ENCODE results near the gene DNAJB6. TPM values are rescaled to one million over a fixed set of nuclear protein-coding genes. Genes with fewer than 3 reads are reported as not detected.
"Not testable (repeated sequence)": the region's sequence is repeated elsewhere in the genome, so short reads cannot be mapped to it uniquely, and the experiment has no call there.

DNAJB6 gene
- total RNA-seq, 4 donors from 2014 or later: 82.5 to 149 (median 94.7) TPM

DNA sequence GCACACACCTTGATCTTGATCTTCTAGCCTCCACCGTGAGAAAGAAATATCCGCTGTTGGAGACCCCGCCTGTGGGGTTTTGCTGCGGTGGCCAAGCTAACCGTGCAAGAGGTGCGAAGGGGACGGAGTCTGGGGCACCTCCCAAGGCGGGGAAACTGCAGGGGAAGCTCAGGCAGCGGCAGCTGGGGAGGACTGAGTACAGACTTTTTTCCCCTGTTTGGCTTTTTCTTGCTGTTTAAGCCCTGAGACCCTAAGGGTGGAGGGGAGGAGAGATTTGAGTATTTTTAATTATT, 108.0 kb downstream of the DNAJB6 start:
- TF ChIP-seq, protein P1, sequence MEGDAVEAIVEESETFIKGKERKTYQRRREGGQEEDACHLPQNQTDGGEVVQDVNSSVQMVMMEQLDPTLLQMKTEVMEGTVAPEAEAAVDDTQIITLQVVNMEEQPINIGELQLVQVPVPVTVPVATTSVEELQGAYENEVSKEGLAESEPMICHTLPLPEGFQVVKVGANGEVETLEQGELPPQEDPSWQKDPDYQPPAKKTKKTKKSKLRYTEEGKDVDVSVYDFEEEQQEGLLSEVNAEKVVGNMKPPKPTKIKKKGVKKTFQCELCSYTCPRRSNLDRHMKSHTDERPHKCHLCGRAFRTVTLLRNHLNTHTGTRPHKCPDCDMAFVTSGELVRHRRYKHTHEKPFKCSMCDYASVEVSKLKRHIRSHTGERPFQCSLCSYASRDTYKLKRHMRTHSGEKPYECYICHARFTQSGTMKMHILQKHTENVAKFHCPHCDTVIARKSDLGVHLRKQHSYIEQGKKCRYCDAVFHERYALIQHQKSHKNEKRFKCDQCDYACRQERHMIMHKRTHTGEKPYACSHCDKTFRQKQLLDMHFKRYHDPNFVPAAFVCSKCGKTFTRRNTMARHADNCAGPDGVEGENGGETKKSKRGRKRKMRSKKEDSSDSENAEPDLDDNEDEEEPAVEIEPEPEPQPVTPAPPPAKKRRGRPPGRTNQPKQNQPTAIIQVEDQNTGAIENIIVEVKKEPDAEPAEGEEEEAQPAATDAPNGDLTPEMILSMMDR (IDR thresholded peaks at IDR 0.05): no peak
- no peak for ATAC-seq (ENCODE audit: low FRiP score)
- DNase-seq (ENCODE audit: low spot score): no peak

DNA sequence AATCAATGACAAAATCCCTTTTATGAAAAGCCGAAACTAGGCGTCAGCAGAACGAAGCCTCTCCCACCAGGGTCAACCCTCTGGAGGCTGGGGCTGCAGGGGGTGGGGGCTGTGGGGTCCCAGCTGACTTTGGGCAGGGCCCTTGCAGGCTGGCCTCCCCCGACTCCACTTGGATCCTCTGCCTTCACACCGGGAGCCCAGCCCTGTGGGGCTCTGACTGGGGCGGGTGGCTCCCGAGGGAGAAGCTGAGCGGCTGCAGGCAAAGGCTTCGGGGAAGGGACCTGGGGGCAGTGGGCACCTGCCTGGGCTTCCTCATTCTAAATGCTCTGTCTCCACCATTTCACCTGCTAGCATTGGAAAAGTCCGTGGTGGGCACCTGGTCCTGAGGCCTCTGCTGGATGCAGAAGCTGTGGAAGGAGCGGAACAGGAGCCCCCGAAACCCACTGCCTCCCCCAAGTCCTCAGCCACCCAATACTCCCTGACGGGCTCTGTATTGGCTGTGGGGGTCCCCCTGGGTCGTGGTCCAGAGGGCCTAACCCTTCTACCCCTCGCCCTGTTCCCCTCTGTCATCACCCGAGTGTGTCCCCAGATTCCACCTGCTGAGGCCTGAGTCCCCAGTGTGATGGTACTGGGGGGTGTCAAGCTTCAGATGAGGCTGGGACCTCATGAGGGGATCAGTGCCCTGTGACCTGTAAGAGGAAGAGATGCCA, 108.6 kb downstream of the DNAJB6 start:
- ATAC-seq (ENCODE audit: low FRiP score) (no peak), DNase-seq (ENCODE audit: low spot score) (no peak)
- TF ChIP-seq, protein P1 (IDR thresholded peaks at IDR 0.05): no peak

DNA sequence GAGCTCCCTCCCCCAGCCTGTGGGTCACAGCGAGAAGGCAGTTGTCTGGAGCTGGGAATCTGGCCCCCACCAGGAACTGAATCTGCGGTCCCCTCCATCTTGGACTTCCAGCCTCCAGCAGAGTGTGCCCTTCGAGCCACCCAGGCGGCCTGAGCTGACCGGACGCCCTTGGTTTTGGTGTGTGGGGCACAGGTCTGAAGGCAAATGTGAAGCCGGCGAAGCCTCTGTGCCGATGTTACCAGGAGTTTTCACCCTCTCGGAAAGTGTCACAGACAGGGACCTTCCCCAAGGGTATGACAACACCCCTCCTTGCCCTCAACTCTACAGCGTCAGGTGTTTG, 109.1 kb downstream of the DNAJB6 start:
- DNase-seq (ENCODE audit: low spot score) (no peak), ATAC-seq (ENCODE audit: low FRiP score) (no peak)
- TF ChIP-seq, protein P1 (IDR thresholded peaks at IDR 0.05): no peak

DNA sequence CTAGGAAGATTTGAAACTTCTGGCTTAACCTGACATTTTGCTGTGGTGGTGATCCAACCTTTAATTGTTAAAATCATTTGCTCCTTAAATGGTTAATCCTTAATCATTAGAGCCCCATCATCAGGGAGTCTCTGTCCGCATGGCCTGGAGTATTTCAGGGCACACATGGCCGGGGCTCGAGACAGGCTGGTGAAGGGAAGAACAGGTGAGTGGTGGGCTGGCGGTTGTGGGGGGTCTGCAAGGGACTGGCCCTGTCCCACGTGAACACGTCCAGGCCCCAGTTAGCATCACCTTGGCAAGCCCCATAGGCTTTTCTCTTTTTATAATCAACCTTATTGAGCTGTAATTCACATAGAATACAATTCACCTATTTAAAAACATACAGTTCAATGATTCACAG, 109.5 kb downstream of the DNAJB6 start:
- DNase-seq (ENCODE audit: low spot score): no peak
- ATAC-seq (ENCODE audit: low FRiP score): no peak
- TF ChIP-seq, protein P1 (IDR thresholded peaks at IDR 0.05): no peak

DNA sequence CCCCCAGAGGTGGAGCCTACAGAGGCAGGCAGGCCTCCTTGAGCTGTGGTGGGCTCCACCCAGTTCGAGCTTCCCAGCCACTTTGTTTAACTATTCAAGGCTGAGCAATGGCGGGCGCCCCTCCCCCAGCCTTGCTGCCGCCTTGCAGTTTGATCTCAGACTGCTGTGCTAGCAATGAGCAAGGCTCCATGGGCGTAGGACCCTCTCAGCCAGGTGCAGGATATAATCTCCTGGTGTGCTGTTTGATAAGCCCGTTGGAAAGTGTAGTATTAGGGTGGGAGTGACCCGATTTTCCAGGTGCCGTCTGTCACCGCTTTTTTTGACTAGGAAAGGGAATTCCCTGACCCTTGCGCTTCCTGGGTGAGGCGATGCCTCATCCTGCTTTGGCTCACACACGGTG, 117.2 kb downstream of the DNAJB6 start:
- ATAC-seq (ENCODE audit: low FRiP score); DNase-seq (ENCODE audit: low spot score): not testable (repeated sequence)

DNA sequence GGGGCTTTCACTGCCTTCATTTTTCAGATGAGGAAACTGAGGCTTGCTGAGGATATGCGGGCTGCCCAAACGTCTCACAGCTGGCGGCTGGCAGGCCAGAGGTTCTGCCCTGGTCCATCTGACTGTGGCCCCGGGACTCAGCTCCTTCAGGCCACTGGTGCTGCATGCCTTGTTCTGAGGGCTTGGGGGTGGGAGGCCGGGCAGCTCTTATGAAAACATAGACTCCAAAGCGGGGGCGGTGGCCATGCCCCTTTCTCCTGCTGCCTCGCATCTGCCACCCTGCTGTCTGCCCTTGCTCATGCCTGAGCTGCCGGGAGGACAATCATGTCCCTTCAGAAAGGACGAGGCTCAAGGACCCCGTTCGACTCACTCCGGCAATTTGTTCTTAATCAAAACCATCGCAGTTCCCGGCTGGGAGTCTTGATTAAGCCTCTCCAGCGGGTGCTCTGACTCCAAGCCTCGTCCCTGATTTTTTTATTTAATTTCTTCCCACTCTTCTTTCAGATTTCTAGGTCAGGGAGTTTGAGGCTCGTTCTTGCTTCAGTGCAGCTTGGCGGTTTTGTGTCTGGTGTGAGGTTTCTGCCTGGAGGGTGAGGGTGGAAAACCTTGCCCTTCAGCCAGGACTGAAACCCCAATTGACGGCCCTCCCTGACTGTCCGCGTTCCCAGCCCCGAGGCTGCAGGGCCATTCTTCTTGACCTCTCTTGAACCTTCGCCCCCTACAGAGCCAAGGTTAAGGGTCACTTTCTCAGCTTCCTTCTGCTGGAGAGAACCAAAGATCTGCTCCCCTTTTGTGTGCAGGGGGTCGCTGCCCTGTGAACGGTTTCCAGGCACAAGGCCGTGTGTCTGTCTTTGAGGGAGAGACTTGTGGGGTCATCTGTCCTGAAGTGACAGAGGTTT, 120.8 kb downstream of the DNAJB6 start:
- no peak for ATAC-seq (ENCODE audit: low FRiP score)
- no peak for DNase-seq (ENCODE audit: low spot score)
- TF ChIP-seq, protein P1 (IDR thresholded peaks at IDR 0.05): no peak

DNA sequence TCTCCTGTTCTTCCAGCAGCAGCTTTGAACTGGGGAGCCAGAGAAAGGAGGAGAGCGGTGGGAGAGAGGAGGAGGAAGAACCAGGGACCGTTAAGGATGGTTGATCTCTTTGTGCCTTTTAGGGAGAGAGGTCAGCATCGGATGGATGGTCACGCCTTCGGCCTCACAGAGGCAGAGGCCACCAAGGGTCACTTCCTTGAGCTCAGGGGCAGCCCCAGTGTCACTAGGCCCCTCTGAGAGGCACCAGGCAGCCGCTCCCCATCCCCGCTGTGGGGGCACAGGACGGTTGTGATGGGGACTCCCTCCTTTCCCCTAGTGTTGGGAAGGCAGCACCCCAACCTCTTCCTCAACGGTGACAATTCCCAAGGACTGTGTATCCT, 121.4 kb downstream of the DNAJB6 start:
- DNase-seq (ENCODE audit: low spot score): no peak
- TF ChIP-seq, protein P1 (IDR thresholded peaks at IDR 0.05): no peak
- ATAC-seq (ENCODE audit: low FRiP score): no peak
